Measurements from ENCODE around the gene PRSS3.
"Not testable (repeated sequence)": the region's sequence is repeated elsewhere in the genome, so short reads cannot be mapped to it uniquely, and the experiment has no call there.

The PRSS3 gene

DNA sequence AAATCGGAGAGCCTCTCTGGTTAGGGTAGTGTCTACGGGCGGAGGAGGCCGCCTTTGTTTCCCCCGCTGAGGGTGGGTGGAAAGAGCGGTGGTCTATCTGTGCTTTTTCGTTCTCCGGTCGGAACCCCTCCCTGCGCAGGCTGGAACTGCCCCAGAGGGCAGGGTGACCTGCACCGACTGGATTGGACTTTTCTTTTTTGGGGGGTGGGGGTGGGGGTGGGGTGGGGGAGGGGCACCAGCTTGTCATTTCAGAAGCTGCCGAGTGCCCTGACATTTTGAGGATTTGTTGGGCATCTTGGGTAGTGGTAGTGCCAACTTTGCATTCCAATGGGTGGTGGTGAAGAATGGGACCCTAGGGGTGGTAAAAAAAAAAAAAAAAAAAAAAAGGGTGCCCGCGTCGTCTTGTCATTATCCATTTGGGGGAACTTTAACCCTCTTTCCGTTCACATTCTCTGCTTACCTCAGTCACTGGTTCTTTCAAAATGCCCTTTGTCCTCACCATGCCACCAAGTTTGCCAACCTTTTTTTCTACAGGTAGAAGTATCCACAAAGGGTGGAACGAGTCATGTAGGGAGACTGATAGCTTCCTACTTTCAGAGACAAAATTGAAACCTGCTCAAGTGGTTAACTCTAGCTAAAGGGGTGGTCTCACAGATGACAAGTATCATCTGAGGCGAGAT, 22.9 kb downstream of the PRSS3 start:
- no peak for DNase-seq (ENCODE audit: low read depth)

GRCh38 chr9:33818847-33819500, 23.6 kb downstream of the PRSS3 start:
- peak; percentile 59 for DNase-seq (ENCODE audit: low read depth)

DNA sequence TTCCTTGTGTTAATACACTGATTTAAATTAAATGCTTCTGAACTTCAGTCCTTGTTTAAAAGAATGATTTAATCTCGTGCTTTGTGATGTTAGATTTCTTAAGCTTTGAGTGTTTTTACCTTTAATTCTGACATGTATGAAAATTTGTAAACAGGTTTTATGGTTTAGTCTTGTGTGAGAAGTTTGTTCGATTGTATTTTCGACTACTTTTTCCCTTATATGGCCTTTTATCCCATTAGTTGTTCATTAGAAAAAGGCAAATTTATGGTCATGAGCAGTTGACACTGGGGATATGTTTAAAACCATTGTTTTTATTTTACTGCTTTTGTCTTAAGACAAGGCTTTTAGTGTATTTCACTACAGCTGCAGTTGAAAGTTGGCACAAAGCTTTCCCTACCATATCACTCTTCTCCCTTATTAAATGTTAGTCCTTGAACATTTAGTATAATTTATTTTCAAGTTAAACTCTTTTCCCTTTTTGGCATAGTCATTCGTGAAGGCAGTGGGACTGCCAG, 24.9 kb downstream of the PRSS3 start:
- no peak for DNase-seq (ENCODE audit: low read depth)

GRCh38 chr9:33823801-33824200, 28.4 kb downstream of the PRSS3 start:
- no peak for DNase-seq (ENCODE audit: low read depth)

DNA sequence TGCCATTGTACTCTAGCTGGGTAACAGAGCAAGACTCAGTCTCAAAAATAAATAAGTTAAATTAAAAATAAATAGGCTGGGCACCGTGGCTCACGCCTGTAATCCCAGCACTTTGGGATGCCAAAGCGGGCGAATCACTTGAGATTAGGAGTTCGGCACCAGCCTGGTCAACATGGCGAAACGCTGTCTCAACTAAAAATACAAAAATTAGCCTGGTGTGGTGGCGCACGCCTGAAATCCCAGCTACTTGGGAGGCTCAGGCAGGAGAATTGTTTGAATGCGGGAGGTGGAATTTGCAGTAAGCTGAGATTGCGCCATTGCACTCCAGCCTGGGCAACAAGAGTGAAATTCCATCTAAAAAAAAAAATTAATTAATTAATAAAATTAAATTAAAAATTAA, 31.9 kb downstream of the PRSS3 start:
- DNase-seq (ENCODE audit: low read depth): not testable (repeated sequence)

- not testable (repeated sequence) for DNase-seq (ENCODE audit: low read depth)
Observed at GRCh38 chr9:33829641-33830230, 34.4 kb downstream of the PRSS3 start.

DNA sequence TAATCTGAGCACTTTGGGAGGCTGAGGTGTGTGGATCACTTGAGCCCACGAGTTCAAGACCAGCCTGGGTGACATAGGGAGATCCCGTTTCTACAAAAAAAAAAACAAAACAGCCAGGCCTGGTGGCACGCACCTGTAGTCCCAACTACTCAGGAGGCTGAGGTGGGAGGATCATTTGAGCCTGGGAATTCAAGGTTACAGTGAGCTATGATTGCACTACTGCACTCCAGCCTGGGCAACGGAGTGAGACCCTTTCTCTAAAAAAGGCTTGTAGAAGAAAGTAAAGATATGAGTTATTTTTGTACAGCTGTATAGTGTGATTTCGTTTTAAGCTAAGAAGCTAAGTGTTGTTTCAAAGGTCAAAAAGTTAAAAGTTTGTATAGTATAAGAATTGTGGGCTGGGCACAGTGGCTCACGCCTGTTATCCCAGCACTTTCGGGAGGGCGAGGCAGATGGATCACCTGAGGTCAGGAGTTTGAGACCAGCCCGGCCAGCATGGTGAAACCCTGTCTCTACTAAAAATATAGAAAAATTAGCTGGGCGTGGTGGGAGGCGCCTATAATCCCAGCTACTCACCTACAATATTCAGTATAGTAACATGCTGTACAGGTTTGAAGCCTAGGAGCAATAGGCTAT, 40.4 kb downstream of the PRSS3 start:
- no peak for DNase-seq (ENCODE audit: low read depth)

- peak; percentile 88 for DNase-seq (ENCODE audit: low read depth)
Observed at GRCh38 chr9:33836261-33836660, 40.9 kb downstream of the PRSS3 start.

DNA sequence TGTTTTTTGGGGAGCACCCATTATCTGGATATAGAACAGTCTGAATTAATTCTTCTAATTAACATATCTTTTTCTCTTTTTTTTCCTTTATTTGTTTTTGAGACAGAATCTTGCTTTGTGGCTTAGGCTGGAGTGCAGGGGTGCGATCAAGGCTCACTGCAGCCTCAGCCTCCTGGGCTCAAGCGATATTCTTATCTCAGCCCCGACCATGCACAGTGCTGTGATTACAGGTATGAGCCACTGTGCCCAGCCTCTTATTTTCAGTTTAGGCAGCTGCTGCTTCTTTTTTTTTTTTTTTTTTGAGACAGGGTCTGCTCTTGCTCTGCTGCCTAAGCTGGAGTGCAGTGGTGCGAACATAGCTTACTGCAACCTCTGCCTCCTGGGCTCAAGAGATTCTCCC, 41.8 kb downstream of the PRSS3 start:
- no peak for DNase-seq (ENCODE audit: low read depth)

GRCh38 chr9:33840381-33840780, 45.0 kb downstream of the PRSS3 start:
- no peak for DNase-seq (ENCODE audit: low read depth)

- no peak for DNase-seq (ENCODE audit: low read depth)
Observed at GRCh38 chr9:33843312-33843961, 48.1 kb downstream of the PRSS3 start.

- no peak for DNase-seq (ENCODE audit: low read depth)
Observed at GRCh38 chr9:33846231-33846630, 50.9 kb downstream of the PRSS3 start.

- not testable (repeated sequence) for DNase-seq (ENCODE audit: low read depth)
Observed at GRCh38 chr9:33847894-33848205, 52.5 kb downstream of the PRSS3 start.

All from ELR (cell line).